ENCODE measurements around the gene BET1L.
"Not testable (repeated sequence)": the region's sequence is repeated elsewhere in the genome, so short reads cannot be mapped to it uniquely, and the experiment has no call there.

BET1L gene, protein sequence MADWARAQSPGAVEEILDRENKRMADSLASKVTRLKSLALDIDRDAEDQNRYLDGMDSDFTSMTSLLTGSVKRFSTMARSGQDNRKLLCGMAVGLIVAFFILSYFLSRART

GRCh38 chr11:207208-207862 is at the start of gene BET1L, which contains the start of gene RIC8A:
BET1L (minus strand) TSS chr11:207399; CDS start chr11:207321, 78 bp downstream.
RIC8A (plus strand) TSS chr11:207708; CDS start chr11:208855, 1,147 bp downstream.
- ATAC-seq = peak; percentile 85 to 87

DNA sequence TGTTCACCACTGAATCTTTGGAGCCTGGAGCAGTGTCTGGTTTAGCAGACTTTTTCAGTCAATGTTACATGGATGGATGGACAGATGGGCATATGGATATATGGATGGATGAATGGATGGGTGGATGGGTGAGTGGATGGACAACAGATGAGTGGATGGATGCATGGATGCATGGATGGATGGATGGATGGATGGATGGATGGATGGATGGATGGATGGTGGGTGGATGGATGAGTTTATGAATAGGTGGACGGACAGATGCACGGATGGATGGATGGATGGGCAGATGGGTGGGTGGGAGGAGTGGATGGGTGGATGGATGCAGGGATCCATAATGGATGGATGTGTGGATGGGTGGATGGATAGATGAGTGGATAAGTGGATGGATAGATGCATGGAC is 48.6 kb upstream of the BET1L start:
- ATAC-seq = no peak

DNA sequence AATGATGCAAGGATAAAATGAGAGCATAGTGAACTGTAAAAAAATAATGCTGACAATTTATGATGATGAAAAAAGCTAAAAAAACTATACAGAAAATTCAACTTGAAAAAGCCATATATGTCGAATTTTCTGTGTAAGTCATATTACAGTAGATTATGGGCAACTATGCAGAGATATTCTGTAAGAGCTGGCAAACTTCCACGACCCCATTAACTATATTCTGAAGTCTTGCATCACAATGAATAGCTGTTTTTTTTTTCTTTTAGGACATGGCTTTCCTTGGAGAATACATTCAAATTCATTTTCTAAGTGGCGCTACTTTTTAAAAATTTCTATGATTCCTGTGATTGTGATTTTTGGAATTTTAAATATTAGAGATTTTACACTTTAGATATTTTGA is 48.0 kb upstream of the BET1L start:
- ATAC-seq = no peak

GRCh38 chr11:253886-254270 is 46.7 kb upstream of the BET1L start:
- ATAC-seq = no peak

- no peak for ATAC-seq
Measured at GRCh38 chr11:253160-253885, 46.1 kb upstream of the BET1L start.

- no peak for ATAC-seq
Measured at GRCh38 chr11:252666-253065, 45.5 kb upstream of the BET1L start.

GRCh38 chr11:251550-251949 is 44.4 kb upstream of the BET1L start:
- ATAC-seq = no peak

GRCh38 chr11:250740-251299 is 43.6 kb upstream of the BET1L start:
- peak; percentile 84 to 86 for ATAC-seq

DNA sequence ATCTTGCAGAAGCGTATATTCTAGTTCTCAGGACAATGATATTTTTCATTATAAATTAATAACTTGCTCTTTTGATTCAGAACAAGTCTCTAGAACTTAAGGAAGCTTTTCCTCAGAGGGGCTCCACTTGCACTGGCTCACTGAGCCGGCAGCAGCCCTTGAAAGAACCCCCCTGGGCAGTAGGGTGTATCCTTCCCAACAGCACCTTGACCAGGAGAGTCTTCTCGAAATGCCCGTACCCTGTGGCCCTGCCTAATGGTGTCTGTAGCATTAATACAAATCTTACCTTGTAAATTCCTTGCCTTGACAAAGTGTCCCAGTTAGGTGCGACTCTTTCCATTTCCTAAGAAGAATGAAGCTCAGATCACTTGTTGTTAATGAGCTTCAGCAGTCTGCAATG is 43.1 kb upstream of the BET1L start:
- no peak for ATAC-seq

DNA sequence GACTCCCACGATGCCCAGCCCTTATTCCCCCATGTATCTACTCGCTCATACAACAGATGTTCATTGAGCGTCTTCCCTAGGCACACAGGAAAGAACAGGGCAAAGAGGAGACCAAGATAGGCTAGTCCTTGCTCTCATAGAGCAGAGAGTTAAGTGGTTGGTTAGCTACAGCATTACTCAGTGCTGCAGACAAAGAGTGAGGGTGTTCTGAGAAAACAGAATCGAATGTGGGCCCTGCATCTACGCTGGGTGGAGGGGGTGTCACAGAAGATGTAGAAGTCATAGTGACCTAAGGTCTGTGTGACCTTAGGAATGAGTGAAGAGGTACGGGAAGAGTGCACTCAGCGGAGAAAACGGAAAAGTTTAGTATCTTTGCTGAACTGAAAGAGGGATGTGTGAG is 41.9 kb upstream of the BET1L start:
- ATAC-seq = no peak

DNA sequence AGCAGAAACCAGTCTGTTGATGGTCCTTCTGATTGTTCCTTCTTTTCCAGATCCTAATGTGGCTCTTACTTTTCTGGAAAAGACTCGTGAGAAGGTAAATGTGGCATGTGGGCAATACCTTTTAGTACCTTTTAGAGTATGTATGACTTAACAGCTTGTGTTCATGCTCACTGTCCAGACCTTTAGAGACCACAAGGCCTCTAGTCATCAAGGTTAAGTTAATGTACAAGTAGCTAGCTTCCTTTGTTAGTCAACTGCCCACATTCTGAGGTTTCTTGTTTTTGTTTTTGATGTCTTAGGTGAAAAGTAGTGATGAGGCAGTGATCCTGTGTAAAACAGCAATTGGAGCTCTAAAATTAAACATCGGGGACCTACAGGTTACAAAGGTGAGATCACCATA is 37.2 kb upstream of the BET1L start:
- ATAC-seq = no peak

DNA sequence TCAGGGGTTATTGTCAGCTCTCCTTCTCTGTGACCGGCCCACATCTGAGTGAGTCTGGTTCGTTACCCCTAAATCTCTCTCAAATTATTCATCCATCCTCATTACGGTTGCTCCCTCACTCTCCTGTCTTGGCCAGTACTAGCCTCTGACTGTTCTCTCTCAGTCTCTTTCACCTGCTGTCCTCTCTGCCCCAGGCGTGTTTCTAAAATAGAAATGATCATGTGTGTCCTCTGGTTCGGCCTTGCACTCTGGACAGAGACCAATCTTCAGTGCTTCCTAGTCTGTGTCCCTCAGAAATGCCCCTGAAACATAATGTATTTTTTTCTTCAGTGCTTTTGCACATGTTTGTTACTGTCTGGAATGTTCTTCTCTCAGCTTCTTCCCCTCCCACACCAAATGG is 34.4 kb upstream of the BET1L start:
- no peak for ATAC-seq

- ATAC-seq = no peak
Measured at GRCh38 chr11:240315-240714, 33.1 kb upstream of the BET1L start.

- ATAC-seq = not testable (repeated sequence)
Measured at GRCh38 chr11:238346-238745, 31.1 kb upstream of the BET1L start.

DNA sequence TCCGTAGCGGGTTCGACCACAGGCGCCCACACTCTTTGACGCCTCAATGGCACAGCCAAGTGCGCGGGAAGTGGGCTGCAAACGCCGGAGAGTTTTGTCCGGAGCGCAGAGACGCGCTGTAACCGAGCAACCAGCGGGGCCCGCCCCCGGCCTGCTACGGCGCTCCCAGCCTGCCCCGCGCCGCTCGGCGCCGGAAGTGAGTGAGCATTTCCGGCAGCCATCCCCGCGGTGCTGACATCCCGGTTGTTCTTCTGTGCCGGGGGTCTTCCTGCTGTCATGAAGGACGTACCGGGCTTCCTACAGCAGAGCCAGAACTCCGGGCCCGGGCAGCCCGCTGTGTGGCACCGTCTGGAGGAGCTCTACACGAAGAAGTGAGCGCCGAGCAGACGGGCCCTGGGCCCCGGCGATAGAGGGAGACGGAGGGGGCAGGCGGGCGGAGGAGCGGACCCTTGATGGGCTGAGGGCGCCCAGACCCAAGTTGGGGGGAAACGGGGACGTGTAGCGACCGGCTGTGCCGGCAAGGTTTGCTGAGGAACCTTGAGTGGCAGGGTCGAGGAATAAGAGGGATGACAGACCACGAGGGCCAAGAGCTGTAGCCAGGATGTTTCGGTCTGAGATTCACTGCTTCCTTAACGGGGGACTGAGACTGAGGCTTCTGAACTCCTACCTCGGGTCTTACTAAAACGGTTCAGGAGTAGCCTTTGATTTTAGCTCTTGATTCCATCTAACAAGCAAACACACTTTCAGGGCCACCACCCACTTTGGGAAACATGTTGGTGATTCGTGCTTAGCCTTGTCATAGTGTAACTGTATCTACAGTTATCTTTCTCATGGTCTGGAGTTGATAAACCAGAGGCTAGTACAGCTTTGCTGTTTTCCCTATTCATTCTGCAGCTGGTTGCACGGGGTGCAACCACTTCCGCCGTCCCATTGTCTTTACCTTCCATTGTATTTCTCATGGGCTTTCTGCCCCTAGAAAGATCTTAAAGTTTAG is 29.9 kb upstream of the BET1L start, which contains the start of gene PSMD13:
Gene PSMD13, plus strand, starts transcription at position 203 of the 994 bp plus-strand sequence. Its CDS starts 74 bp downstream, at position 277.
- ATAC-seq = peak; percentile 85 to 87

DNA sequence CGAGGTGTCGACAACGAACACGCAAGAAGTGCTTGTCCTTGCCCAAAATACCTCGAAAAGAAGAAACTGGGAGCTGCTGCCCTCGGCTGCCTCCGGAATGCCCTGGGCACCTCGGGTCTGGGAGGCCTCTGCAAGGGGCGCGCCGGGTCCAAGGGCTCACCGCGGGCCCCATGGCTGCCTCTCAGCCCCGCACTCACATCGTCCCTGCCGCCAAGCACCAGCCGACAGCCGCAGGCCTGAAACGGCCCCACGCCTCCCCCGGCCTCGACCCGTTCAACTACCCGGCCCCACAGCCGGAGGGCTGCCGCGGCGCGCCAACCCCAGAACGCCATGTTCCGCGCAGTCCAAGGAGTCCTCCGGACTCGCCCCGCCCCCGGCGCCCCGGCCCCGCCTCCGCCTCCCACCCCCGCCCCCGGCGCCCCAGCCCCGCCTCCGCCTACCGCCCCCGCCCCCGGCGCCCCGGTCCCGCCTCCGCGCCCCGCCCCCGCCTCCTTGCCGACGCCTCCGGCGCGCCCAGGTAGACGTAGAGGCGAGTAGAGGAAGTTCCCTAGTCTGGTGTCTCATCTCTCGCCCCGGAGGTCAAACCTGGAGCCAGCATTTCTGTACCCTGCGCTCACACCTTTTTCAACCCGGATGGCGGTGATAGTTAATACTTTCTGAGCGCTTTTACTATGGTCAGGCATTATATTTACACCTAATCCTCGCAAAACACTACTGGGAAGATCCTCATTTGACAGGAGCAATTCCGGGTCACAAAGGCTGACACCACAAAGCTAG is 29.0 kb upstream of the BET1L start, which contains the start of gene SIRT3:
Gene SIRT3, minus strand, starts transcription at position 346 of the 777 bp plus-strand sequence. Its CDS starts 14 bp downstream, at position 332.
- ATAC-seq = peak; percentile 83 to 89

DNA sequence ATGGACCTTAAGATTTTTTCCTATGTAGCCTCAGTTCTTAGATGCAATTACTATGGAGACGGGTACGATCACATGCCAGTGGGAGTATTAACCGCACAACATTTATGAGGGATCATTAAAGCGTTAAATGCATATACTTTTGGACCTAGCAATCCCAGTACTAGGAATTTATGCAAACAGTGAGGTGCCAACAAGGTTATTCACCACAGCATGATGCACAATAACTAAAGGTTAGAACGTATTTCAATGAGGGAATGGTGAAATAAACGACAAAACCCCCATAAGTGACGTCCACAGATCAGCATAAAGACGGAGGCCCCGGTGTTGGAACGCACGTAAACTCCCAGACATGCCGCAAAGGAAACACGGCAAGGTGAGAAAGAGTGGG is 28.4 kb upstream of the BET1L start:
- ATAC-seq = peak; percentile 36 to 42

DNA sequence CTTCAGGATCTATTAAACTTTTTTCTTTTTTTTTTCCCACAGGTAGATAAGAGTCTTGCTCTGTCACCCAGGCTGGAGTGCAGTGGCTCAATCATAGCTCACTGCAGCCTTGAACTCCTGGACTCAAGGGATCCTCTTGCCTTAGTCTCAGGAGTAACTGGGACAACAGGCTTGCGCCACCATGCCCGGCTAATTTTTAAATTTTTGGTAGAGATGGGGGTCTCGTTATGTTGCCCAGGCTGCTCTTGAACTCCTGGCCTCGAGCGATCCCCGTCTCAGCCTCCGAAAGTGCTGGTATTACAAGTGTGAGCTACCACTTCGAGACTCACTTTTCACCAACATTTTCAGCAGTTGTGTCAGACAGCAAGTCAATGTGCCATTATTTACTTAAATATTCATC is 28.0 kb upstream of the BET1L start:
- no peak for ATAC-seq

DNA sequence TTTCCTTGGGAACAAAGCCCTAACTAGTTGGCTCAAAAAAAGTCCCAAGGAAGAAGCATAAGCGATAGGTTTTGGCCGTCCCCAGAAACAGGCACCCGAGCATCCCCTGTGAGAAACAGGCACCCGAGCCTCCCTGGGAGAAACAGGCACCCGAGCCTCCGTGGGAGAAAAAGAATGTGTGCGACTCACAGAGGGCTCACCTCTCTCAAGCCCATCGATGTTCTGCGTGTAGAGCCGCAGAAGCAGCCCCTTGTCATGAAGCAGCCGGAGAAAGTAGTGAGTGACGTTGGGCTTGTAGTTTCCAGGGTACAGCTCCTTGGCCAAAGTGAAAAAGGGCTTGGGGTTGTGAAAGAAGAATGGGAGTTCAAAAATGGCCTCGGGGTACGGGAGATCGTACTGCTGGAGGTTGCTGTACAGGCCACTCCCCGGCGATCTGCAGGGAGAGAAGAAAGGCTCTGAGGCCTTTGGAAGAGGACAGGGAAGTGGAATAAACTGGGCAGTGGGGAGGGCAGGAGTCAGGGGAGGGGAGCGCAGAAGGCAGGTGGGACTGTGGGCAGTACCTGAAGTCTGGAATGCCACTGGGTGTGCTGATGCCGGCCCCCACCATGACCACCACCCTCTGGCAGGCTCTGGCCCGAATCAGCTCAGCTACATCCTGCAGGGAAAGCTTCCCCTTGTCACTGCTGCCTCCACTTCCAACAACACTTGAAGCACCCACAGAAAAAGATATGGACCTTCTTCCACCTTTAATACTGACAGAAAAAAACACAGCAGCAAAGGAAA is 25.8 kb upstream of the BET1L start:
- no peak for ATAC-seq

DNA sequence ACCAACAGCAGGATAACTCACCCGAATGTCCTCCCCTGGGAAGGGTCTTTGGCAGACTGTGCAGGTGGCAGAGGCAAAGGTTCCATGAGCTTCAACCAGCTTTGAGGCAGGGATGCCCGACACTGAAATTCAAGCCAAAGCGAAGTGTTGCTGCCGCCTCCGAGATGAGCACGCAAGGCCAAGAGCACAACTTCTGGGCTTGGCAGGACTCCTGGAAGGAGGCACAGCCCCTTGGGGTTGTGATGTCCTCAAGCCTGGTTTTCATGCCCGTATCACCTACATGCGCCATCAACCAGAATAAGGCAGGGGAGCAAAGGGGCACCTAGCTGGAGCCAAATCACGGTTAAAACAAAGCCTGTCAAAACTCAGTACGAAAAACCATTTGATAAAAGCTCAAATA is 23.2 kb upstream of the BET1L start:
- ATAC-seq = no peak
